Measurements from ENCODE around the gene C8G.

C8G gene

GRCh38 chr9:136955202-136955942 lies 10.3 kb downstream of the C8G start:
- DNase-seq (ENCODE audit: low read depth): no peak
- H3K4me3 ChIP-seq (ENCODE audit: low read depth, low read length): no peak overlapping the region
- TF ChIP-seq CTCF (conservative IDR thresholded peaks at IDR 0.05; ENCODE audit: low read depth, low read length): no peak

DNA sequence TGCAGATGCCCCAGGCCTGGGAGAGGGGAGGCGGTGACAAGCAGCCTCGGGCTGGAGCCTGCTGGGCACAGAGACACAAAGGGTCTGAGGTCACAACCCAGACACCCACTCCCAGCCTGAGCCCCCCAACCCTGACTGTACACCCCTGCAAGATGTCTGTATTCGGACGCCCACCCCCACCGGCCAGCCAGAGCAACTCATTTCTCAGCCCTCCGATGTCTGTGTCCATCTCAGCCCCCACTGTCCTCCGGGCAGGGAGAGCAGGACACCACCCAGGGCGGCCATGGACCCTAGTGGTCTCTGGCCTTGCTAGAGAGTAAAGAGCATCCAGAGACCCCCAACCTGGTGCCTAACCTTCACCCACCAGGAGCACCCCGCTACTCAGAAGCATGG lies 10.9 kb downstream of the C8G start:
- no peak for DNase-seq (ENCODE audit: low read depth)
- TF ChIP-seq CTCF (conservative IDR thresholded peaks at IDR 0.05; ENCODE audit: low read depth, low read length): no peak
- no peak overlapping the region for H3K4me3 ChIP-seq (ENCODE audit: low read depth, low read length)

GRCh38 chr9:136956604-136957003 lies 11.6 kb downstream of the C8G start:
- no peak for DNase-seq (ENCODE audit: low read depth)
- no peak for TF ChIP-seq CTCF (conservative IDR thresholded peaks at IDR 0.05; ENCODE audit: low read depth, low read length)
- no peak overlapping the region for H3K4me3 ChIP-seq (ENCODE audit: low read depth, low read length)

GRCh38 chr9:136957461-136957860 lies 12.4 kb downstream of the C8G start:
- H3K4me3 ChIP-seq (ENCODE audit: low read depth, low read length): no peak overlapping the region
- no peak for TF ChIP-seq CTCF (conservative IDR thresholded peaks at IDR 0.05; ENCODE audit: low read depth, low read length)
- no peak for DNase-seq (ENCODE audit: low read depth)

DNA sequence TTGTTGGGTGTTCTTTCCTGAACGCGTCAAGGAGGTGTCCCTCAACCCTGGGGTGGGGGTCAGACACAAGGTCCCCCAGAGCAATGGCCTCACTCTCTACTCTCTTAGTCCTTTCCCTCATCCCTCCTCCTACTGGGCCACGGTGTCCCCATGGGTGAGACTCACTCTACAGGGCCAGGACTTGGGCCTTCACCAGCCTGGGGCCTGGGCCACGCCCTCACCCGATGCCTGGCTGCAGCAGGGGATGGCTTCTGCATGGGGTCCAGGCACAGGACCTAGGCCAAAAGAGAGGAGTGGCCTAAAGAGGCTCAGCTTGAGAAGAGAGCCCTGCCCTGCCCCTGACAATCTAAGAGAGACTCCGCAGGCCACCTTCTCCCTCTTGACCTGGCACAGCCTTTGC lies 12.9 kb downstream of the C8G start:
- no peak for TF ChIP-seq CTCF (conservative IDR thresholded peaks at IDR 0.05; ENCODE audit: low read depth, low read length)
- no peak overlapping the region for H3K4me3 ChIP-seq (ENCODE audit: low read depth, low read length)

DNA sequence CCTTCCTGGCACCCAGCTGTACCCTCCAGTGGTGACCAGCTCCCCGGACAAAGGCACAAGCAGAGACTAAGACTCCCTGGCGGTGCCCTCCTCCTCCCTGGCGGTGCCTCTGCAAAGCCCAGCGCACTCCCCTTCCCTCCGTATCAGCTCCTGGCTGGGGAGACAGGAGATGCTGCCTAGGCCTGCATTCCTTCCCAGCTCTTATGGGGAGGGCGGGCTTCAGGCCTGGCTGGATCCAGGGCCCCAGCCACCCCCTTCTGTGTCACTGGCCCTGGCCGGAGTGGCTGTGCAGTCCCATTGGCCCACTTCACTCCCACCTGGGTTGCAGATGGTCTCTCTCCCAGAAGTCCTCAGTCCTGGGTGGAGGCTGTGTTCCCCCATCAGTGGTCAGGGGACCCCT lies 13.4 kb downstream of the C8G start:
- no peak for DNase-seq (ENCODE audit: low read depth)
- TF ChIP-seq CTCF (conservative IDR thresholded peaks at IDR 0.05; ENCODE audit: low read depth, low read length): no peak
- H3K4me3 ChIP-seq (ENCODE audit: low read depth, low read length): no peak overlapping the region

More for the DNA sequence above, 12.9 kb downstream of the C8G start:
- DNase-seq (ENCODE audit: low read depth): no peak

Data from choroid plexus epithelial cell (primary cell).